ENCODE results near the gene TYW3.

TYW3 gene

DNA sequence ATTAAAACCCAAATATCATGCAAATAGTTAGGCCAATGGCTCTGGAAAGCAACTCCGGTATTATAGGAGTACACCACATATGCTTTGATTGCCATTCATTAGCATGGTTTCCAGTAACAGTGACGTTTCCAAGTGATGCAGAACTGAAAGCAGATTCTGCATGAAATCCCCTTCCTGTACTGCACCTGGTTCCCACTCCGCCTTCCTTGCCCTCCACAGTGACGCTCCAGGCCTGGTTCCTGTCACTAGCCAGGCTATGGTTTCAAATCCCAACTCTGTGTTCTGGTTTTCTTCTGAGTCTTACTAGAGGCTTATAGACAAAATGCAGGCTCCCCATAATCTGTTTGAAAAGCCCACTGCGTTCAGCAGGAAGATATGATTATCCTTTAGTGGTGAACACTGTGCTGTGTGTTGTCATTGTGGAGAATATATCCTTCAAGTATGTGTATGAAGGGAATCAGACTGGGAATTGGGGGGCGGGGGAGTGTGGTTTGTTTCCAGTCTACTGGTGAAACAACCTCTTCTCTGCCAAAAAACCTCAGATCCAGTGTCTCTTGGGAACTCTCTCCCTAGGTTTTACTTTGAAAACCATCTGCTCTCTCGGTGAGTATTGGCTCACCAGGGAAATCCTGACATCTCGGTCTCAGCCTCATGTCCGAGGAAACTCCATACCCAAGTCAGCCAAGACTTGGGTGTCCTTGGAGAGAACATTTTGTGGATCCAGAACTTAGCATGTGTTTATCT lies 78.7 kb downstream of the TYW3 start:
- DNase-seq, result no peak

DNA sequence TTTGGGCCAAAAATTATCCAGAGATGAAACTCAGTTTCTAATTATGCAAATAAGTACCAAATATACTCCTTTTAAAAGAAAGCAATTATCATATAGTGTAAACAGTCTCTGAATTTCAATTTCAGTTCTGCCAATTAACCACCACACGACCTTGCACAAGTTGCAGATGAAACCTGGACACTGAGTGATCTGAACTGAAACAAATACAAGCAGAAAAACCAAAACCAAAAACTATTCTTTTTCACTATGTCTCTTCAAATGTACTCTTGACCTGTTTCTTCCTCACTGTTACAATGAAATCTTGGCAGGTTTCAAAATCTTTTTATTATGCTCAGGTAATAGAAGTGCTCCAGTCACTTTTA lies 79.2 kb downstream of the TYW3 start:
- DNase-seq, result no peak
